GM18907 (cell line): ENCODE data around the gene IL21.
"Not testable (repeated sequence)": the region's sequence is repeated elsewhere in the genome, so short reads cannot be mapped to it uniquely, and the experiment has no call there.

Experiments
- ATAC-seq: cut with Tn5 transposase; IDR thresholded peaks from one replicate; pipeline ENCODE4 v1.9.1; 2021; ENCODE audit warnings: mild to moderate bottlenecking, moderate library complexity; ENCODE audit not compliant: unreplicated experiment

The IL21 gene

DNA sequence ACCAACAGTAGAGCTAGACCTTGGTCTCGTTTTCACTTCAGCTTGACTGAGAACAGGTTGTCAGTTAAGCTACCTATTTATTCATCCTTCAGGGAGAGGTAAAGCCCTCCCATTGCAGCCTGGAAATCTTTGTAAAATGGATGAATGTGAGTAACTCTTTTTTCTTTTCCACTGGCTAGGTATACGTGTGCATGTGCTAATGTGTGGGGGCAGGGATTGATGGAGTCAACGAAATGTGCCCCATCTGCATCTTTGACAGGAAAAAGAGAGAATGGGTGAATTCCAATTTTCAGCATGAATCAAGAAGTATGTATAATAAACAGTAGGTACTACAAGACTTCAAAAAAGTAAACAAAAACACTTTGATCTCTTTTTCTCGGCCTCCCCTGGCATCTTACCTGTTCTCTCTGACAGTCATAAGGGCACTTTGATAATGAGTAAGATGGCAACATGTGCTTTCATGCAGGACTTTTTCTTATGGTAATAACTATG, at the start of gene IL21:
TSS of gene IL21 (minus strand) at position 51 of the 492 bp plus-strand sequence. CDS start 55 bp downstream, outside the sequence.
- no peak for ATAC-seq

GRCh38 chr4:122669911-122670738, 49.3 kb upstream of the IL21 start:
- no peak for ATAC-seq

DNA sequence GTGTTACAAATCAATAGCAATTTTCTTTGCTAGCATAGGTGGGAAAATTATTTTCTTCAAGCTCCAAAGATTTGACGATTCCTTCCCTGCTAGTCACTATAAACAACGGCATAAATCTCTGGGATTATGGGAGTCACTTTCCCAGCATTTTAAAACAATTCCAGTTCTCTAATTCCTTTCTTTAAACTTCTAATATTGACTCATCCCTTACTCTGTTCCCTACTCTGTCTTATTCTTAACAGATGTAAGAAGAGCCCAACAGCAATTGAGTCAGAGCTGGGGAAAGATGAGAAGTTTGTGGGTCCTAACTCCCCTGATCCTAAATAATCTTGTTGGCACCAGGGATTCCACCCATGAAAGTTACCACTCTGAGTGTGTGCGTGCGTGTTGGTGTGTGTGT, 47.4 kb upstream of the IL21 start:
- no peak for ATAC-seq

DNA sequence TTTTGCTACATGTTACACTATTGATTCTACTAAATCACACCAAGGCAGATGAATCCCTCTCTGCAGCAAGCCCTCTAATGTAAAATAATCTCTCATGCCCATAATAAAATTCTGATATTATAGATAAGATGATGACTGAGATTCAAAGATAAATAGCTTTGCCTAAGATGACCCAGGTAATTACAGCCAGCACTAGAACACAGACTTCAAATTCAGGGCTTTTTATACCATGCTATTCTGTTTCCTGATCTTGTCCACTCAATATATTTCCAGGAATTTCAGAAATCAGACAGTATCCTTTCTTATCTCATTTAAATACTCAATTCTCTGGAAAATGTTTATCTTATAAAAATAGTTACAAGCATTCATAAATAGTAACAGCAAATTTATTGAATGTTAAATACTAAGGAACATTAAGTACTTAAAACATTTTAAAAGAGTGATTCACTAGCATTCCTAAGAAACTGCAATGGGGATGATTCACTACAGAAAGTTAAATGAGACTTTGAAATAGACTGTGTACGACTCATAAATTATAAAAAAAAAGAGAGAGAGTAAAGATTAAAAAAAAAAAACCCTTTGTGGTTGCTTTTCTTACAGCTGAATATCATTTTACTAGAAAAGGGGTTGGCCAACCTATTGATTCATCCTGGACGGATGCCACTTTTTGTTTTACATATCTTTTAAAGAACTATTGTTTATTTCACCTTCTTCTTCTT, 45.8 kb upstream of the IL21 start:
- no peak for ATAC-seq

GRCh38 chr4:122665161-122665929, 44.5 kb upstream of the IL21 start:
- ATAC-seq, result no peak

GRCh38 chr4:122663814-122664610, 43.1 kb upstream of the IL21 start:
- ATAC-seq, result no peak

- no peak for ATAC-seq
Observed at GRCh38 chr4:122663291-122663690, 42.4 kb upstream of the IL21 start.

DNA sequence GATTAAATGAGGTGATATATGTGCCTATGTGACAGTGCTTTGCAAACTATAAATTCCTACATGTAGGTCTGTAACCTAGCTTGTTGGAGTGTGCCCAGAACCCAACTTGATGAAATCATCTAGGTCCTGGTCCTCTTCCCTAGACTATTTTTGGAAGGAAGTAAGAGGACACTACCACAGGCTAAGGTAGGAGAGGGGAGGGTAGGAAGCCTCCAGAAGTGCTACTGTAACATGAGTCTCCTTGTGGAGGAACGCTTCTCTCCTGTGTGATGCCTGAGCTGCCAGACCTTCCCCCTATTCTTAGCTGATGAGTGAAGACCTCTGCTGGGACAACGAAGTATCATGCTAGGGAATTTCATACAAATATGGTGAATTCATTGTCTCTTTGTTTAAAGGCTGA, 41.8 kb upstream of the IL21 start:
- ATAC-seq, result no peak

DNA sequence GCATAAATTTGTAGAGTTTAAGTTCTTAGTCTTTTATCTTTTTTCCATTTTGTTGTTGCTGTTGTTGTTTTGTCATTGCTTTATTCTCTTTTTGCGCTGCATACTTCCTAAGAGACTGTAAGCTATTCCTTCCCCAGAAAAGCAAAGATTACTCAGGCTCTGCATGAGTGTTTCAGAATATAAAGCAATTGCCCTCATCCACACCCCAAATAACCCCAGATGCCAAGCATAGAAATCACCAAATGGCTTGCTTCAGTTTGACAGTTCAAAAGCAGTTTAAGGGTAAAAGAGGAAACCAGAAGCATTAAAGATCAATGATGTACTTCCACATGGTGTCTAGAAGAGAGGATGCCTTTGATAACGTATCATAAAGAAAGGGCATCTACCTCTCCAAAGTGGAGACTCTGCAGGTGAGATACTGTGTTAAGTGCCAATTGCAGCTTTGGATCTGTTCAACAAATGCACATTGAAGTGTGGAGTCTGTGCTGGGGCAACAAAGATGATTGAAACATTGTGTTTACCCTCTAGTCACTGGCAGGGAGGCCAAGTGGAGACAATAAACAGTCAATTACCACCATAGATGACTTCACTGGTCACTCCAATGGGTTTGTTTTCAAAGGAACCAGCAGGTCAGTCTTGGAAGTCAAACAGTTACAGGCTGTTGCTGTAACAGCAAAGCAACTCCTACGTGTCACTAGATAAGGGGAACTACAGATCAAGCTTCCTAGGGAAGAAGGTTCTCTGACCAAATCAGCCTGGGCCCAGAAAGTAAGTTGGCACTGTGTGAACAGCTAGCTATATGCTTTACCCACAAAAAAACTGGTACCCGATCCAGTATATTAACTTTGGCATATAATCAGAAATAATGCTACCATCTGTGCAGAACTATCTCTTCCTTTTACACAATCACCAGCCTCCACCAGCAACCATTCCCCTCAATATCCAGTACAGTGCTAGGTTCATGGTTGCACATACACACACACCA, 40.6 kb upstream of the IL21 start:
- no peak for ATAC-seq

DNA sequence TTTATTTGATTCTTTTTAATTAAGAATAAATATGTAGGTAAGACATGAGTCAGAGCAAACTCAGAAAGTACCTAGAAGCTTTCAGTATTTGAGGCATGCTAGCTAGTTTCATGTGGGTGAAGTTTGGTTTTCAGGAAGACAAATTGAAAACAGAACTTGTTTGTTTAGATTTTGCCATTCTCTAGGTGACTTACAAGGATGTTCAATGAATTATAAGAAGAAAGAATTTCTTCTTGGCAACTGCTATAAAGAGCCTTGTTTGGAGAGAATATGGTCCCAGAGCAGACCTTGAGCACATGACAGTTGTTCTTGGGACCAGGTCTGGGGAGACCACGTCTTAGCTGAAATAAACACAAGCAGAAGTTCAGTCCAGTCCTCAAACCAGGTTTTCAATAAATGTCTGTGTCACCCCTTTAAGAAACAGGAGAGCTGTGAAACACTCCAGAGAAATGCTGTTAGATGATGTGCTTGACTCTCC, 38.0 kb upstream of the IL21 start:
- peak; percentile 93 for ATAC-seq

- ATAC-seq, result no peak
Observed at GRCh38 chr4:122658377-122658776, 37.5 kb upstream of the IL21 start.

GRCh38 chr4:122657553-122657952, 36.7 kb upstream of the IL21 start:
- no peak for ATAC-seq

DNA sequence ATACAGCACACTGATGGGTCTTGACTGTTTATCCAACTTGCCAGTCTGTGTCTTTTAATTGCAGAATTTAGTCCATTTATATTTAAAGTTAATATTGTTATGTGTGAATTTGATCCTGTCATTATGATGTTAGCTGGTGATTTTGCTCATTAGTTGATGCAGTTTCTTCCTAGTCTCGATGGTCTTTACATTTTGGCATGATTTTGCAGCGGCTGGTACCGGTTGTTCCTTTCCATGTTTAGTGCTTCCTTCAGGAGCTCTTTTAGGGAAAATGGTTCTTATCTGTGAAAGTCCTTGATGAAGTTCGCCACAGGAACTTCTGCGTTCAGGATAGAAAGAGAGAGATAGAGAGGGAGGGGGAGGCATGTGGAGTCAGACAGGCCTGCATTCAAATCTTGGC, 35.7 kb upstream of the IL21 start:
- not testable (repeated sequence) for ATAC-seq

DNA sequence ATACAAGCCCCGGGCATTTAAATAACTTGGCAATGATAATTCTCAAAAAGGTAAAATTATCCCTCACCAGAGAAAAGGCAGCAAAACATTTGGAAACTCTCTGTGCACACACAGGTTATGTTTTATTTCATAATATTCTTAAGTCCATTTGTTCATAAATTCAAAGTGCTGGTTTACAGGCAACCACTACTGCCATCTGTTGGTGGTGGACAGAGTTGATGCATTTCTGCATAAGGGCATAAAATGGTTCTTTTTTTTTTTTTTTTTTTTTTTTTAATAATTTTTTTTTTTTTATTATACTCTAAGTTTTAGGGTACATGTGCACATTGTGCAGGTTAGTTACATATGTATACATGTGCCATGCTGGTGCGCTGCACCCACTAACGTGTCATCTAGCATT, 31.5 kb upstream of the IL21 start:
- ATAC-seq, result no peak

DNA sequence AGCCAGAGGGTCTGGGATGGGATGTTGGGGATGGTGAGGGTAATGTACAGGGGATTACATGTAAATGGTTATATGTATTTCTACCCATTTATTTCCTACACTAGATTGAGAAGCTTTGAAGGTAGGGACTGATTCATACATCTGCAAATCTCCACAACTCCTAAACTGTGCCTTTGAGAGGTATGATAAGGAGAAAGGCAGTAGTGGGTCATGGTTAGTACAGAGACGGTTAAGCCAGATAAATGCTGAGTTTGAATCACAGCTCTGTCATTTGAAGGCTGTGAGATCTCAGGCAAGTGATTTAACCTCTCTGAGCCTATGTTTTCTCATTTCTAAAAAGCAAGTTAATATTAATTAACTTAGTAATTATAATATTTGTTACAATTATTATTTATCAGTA, 29.3 kb upstream of the IL21 start:
- ATAC-seq, result no peak

- ATAC-seq, result no peak
Observed at GRCh38 chr4:122647656-122648055, 26.8 kb upstream of the IL21 start.

DNA sequence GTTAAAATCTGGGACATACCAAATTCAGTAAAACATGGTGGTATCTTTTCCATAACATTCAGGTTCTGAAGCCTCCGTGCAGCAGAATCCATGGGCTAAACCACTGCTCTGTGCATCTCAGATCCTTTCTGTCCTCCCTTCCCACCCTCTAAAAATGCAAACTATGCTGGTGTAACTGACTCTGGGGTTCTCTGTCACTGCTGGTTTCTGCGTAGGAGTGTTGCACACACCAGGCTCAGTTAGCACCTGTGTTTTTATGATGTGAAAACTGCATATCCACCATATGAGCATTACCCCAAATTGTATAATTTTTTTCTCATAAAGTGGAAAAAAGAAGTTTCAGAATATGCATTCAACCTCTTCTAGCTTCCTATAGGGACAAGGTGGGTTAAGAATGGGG, 22.4 kb upstream of the IL21 start:
- no peak for ATAC-seq

GRCh38 chr4:122639181-122639580, 18.3 kb upstream of the IL21 start:
- no peak for ATAC-seq

- ATAC-seq, result no peak
Observed at GRCh38 chr4:122636697-122637096, 15.8 kb upstream of the IL21 start.
